IPS-NIHi11 (cell line): ENCODE results near the gene GTF2H4.

ENCODE experiments used
- DNase-seq: peaks from one replicate; pipeline ENCODE4 v3.0.0; 2012; ENCODE audit warnings: mixed read lengths, low spot score

Gene GTF2H4

DNA sequence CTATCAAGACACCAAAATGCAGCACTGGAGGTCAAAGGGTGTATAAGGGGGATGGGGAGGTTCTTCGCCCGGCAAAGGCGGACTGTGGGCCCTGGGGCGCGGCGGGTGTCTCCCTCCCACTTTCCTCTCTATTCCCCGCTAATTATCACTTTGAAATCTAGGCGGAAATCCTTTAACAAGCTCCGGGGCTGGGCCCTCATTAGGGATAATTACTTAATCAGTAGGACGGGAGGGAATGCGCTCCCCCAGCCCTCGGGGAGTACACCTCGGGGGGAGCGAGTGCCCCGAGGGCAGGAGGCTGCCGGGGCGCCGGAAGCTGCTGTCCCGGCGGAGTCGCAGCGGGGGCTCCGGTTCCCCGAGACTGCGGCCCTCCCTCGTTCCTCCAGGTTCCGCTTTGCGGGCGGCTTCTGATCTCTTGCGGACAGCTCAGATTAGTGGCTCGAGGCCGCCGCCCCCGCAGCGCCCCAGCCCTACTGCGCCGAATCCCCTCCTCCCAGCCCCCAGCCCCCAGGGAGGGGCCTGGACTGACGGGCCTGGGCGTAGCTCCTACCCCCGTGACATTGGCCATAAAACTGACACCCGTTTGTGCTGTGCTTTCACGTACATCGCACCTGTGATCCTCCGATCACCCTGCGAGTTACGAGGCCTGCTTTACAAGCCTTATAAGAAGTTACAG, 47.5 kb downstream of the GTF2H4 start:
- DNase-seq = peak; percentile 74

- no peak for DNase-seq
These were observed 49.7 kb downstream of the GTF2H4 start for GRCh38 chr6:30957716-30958115.

DNA sequence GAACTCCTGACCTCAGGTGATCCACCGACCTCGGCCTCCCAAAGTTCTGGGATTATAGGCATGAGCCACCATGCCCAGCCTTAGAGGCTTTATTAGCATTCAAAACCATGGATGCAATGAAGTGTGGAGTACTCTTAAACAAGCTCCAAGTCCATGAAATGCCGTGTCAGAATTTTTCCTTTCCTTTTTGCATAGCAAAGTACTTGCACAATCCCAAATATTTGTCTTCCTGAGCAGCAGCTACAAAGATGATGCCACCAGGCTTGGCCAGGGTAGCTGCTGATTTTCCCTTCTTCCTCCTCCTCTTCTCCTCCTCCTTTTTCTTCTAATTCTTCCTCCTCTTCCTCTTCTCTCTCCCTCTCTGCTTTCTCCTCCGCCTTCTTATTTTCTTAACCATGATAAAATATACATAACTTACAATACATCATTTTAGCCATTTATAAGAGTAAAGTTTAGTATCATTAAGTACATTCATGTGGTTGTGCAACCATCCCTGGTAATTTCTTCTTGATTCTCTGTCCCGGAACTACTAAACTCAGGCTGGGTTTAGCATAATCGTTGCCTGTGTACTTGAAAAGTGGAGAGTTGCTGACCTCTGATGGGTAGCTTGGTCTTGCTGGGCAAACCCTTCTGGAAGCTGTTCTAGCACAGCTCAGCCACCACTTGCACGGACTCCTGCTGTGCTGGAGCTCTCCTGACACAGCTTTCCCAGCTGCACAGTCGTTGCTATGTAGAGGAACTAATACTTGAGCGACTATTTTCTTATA, 53.1 kb downstream of the GTF2H4 start:
- no peak for DNase-seq

GRCh38 chr6:30962716-30963115, 54.7 kb downstream of the GTF2H4 start:
- no peak for DNase-seq

DNA sequence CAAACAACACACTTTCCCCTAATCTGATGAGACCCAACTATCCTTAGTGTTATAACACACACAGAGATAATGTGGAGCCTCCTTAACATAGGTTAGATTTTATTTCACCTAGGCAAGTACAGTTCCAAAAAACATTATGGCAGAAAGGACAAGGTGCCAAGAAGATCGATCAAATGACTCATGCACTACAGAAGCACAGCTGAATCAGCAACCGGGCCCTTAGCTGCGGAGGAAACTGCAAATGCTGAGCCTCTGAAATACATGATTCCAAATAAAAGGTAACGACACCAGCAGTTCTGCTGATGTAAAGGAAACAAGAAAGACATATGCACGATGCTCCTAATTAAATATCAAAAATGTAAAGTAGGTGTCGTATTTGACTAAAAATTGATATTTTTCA, 55.6 kb downstream of the GTF2H4 start:
- no peak for DNase-seq
